ENCODE measurements around the gene SKAP2.

Gene SKAP2

DNA sequence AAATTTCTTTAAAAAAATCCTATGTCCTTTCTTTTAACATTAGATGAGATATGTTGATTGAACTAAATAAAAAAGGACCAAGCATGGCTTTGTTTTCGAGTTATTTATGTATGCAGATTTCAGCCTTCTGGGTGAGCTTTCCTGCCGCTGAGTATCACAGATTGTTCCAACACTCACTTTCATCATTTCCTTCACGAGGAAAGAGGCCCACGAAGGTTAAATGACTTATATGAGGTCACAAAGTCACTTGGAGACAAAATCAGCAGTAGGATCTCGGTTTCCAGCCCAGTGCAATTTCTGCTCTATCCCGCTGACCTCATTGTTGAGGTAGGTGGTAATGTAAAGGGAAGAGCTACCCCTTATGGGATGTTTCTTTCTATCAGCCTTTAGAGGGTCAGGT is 226.8 kb downstream of the SKAP2 start:
- no peak for DNase-seq (ENCODE audit: low spot score)

DNA sequence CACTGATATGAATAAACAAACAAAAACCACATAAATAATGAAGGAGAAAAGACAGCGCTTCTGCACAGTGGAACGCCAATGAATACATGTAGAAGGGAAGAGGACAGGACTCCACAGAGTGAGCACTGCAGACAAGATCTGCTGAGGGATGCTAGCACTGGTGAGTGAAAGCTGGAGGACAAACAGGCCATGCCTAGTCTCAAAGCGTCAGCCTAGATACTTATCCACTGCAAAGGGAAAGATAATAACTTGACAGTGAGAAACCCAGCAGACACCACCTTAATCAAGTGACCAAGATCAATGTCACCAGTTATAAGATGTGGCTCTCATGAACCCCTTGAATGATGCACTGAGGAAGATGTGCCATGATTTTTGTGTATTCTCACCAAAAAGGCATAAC is 227.6 kb downstream of the SKAP2 start:
- no peak for DNase-seq (ENCODE audit: low spot score)

DNA sequence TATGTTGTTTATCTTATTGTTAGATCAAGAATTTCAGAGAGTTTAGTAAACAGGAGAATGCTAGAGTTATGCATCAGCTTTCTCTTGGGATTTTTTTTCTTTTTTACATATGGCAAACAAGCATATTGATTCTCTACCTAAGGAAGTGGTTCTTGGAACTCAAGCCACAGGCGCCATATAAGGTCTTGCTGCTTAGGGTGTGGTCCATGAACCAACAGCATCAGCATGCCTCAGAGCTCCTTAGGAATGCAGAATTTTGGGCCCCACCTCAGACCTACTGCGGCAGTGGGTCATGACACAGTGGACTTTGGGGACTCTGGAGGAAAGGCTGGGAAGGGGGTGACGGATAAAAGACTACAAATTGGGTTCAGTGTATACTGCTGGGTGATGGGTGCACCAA is 230.8 kb downstream of the SKAP2 start:
- no peak for DNase-seq (ENCODE audit: low spot score)

DNA sequence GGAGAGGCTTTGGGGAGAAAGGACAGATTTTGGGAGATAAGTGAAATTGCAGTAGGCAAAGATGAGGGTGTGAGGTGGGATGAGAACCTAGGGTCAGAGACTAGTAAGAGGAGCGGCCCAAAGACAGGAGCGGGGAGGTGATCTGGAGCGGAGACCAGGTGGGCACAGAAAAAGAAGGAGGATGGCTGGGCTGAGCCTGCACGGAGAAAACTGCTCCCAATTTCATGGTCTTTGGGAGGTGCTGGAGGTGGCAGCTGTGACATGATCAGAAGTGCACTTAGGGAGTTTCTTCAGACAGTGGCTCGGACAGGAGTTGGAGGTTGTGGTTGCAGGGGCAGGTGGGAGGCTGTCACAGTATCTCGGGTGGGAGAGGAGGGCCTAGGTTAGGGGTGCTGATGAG is 232.8 kb downstream of the SKAP2 start:
- no peak for DNase-seq (ENCODE audit: low spot score)

DNA sequence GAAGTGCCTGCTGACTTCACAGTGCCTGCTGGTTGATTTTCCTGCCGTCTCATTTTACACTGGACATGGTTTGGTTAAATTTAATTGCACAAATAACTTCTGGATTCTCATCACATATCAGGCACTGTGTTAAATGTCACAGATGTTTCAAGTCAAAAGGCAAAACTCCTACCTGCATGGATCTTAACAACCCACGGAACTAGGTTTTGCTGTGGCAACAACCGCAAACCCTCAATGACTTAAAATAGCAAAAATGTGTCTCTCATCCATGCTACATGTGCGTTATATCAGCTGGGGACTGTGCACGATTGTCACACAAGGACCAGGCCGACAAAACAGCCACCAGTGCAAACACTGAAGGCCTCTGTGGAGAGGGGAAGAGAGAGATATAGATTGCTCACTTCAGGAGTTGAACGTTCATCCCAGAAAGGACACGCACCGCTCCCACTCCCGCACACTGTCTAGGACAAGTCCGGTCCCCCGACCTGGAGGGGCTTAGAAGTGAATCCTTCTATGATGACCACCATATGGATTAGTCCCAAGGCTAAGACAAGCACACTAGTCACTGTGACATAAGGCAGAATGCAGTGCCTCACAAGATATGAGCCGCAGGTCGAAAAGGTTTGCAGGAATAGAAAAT is 233.3 kb downstream of the SKAP2 start:
- DNase-seq (ENCODE audit: low spot score): no peak

DNA sequence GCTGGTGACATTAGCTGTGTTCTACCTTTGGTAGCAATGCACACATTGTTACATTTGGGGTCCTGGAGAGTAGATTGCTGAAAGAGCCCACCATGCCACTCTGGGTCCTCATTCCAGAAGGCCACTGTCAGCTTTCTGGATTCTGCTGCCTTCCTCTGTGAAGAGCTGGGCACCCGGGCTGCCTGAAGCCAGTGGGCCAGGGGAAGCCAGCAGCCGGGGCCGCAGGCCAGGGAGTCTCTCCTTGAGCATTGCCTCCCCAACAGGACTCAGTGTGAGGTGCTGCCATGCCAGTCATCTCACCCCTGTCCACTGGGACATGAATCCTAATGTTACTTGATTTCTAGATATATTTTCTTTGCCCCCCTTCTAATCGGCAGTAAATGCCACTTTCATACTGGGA is 234.0 kb downstream of the SKAP2 start:
- no peak for DNase-seq (ENCODE audit: low spot score)

DNA sequence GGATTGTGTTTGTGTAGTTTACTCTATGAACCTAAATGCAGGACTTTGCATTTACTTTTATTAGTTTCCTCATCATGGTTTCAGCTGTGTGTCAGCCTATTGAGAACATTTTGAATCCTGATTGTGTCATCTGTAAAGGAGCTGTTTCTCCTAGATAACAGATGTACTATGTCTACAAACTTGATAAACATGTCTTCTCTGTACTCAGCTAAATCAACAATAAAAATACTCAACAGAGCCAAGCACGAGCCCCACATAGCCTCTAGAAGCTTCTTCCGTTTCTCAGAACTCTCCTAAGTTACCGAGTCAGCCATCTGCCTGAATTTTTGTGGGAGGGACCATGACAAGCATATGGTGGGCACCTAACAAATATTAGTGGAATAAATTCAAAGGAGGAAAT is 234.7 kb downstream of the SKAP2 start:
- DNase-seq (ENCODE audit: low spot score): no peak

DNA sequence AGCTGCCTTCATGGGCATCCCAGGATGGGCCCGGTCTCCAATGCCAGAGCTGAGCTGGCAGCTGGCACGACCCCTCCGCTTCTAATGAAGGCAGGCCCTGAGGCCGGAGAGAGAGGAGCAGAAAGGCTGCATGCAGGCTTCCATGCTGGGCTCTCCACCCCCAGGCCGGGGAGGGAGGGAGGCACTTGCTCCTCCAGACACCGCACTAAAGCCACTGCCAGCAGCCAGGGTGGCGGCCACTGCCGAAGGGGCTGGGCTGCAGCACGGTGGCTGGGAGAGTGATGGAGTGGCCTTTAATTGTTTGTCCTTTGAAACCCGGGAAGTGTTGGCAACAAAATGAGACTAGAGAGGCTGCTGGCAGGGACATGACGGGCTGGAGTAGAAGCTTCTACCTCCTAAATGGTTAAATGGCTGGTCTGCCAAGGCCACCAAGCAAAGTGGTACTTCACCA is 236.5 kb downstream of the SKAP2 start:
- DNase-seq (ENCODE audit: low spot score): no peak

DNA sequence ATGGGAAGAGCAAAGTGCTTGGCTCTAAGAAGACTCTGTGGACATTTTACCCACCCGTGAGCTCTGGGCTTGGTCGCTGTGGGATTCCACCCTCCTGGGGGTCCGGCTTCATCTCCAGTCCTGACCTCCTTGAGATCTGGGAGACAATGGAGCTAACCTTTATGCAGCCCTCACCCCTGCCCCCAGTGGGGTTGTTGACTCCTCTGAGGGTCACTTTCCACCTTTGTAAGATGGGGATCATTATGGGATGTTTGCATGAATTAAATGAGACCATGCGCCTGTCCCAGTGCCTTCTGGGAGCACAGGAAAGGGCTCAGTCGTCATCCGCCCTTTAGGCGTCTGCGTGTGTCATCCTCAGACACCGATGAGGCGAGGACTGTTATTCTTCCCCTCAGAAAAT is 237.2 kb downstream of the SKAP2 start:
- no peak for DNase-seq (ENCODE audit: low spot score)

DNA sequence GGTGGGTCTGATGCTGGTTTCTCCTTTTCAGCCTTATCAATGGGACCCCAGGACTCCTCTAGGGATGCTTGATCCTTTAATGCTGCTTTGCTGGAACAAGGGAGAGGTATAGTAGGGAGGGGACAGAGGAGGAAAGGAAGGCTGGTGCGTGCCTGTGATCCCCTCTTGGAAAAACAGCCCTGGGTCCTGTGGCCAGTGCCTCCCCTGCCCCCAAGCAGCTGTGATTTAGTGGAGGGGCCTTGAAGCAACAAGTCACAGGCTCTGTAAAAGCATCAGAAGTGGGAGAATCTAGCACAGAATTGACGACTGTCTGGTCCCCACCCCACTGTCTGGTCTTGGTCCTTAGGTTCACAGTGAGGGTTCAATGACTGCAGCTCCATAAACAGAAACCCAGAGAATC is 237.7 kb downstream of the SKAP2 start:
- DNase-seq (ENCODE audit: low spot score): no peak

DNA sequence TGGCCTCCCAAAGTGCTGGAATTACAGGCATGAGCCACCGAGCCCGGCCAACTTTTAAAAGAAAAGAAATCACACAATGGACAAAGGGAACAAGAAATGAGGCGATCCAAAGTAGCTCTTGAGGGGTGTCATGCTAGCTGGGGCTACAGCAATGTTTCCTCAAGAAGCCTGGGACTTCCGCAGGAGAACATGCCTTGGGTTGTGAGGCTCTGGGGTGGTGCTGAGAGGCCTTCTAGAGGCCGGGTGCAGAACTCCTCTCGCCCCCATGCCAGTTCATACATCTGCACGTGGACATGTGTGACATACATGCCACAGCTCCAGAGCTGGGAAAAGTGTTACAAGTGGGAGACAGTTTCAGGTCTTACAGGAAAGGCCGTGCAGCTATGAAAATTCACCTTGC is 238.2 kb downstream of the SKAP2 start:
- DNase-seq (ENCODE audit: low spot score): no peak

DNA sequence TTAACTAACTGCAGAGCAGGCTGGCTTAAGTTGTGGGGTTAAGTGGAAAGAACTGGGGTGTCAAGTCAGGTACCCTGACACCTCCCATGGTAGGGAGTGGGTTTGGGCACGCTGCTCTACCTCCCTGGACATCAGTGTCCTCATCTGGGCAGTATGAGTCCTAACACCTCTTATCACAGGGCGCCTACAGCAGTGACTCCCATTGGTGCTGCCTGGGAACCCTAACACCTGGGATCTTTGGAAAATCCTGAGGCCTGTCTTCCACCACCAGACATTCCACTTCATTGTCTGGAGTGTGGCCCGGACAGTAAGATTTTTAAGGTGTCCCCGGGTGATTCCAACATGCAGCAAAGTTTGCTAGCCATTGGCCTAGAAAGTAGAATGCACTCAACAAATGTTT is 239.1 kb downstream of the SKAP2 start:
- no peak for DNase-seq (ENCODE audit: low spot score)

DNA sequence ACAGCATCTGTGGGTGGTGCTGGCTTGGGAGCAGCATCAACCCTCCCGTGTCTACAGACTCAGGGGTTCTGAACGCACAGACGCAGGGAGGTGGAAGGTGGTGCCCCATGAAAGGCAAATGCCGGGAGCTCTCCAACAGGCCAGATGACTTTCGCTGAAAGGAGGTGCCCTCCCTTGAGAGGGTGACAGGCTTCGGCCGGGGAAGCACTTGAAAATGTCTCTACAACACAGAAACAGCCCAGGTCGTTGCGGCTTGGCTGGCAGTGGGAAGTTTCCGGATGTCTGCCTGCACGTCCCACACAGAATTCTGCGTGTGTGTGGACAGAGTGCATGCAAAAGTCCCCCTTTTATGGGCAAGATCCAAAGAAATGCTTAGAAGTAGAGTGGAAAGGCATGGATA is 239.6 kb downstream of the SKAP2 start:
- no peak for DNase-seq (ENCODE audit: low spot score)

DNA sequence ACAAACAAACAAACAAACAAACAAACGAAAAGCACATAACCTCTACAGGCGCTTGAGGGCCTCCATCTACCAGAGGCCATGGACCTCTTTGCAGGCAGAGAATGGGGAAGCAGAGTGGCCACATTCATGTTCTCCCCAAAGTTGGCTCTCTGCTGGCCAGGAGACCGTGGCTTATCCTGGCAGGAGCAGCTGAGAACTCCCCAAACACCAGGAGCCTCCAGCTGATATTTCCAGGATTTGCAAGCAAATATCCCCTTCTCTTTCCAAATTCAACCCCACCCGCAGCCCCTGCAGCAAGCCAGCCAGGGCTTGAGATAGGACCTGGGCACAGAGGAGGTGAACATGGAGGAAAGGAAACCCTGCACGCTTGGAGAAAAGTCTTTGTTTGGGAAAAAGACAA is 240.0 kb downstream of the SKAP2 start:
- DNase-seq (ENCODE audit: low spot score): no peak

DNA sequence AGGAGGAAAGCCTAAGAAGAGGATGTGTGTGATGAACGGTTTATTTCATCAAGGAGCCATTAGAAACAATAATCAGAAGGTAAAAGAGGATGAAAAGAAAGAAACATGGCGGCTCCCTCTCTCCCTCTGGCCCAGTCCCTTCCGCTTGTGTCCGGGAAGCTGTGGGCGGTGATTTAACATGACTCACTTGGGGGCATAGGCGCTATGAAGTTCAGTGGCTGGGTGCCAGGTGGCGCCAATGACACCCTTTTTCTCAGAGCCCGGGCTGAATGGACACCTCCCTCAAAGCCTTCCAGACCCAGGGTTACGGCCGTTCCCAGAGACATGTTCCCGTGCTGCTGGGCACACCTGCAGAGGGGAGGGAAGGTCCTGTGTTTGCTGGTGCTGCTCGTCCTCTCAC is 244.0 kb downstream of the SKAP2 start:
- no peak for DNase-seq (ENCODE audit: low spot score)

DNA sequence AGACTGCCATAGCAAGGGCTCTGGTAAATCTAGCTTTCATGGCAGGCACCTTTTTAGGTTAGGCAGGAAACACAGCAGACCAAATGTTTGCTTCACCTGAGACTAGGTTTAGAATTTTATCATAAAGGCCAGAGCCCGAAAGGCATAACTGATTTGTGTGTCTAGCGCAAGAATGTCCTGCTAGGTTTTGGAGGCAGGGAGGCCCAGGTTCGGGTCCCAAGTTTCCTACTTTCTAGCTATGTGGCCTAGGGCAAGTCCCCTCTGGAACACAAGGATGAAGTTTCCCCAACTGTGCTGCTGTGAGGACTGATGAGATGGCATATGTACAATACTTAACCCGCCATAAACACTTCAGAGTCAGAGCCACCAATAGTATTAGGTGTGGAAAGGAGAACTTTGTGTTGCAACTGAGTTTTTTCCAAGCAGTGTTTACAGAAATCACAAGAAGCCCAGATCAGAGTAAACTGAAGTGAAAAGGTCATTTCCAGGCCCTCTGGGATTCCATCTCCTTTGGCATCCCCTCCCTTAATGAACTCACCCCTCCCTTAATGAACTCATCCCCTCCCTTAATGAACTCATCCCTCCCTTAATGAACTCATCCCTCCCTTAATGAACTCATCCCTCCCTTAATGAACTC is 244.9 kb downstream of the SKAP2 start:
- DNase-seq (ENCODE audit: low spot score): no peak

DNA sequence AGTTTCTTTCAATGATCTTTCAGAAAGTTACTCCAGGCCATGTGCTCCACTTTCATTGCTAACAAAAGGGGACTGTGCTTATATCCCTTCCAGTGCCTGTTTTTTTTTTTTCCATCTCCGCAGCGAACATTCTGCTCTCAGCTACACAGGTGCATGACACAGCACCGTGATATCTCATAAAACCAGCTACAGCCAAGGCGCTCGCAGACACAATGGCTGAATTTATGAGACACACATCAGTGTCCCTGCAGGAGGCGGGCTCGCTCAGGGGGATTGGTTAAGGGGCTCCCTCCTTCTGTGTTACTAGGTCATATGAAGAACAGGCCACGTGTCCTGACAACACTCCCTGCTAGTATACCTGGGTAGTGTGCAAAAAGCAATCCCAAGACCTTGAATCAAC is 245.5 kb downstream of the SKAP2 start:
- no peak for DNase-seq (ENCODE audit: low spot score)

DNA sequence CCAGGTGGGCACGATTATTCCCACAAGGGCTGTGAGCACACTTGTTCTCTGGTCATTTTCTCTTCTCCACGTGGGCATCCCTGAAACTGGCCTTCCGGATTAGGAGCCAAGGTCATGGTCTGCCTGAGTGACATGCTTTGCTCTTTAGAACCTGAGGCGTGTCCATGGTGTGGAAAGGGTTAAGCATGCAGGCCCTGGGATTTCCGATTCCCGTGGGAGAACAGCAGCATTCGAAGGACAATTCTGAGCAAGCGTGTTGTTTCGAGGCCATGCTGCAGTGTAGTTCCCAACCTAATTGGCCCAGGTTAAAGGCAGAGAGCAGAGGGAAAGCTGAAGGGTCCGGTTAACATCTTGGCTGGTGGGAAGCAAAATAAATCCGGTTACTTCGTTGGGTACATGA is 245.9 kb downstream of the SKAP2 start:
- DNase-seq (ENCODE audit: low spot score): no peak
